SK-N-SH treated with all-trans-retinoic acid at 6 μM for 48 hours (cell line): ENCODE data around the gene PTPRT.

Experiments
- ARNTL ChIP-seq: fragments of 450-650 bp; formaldehyde crosslinking; IDR thresholded peaks from 2 replicates; pipeline ENCODE4 v1.5.0; 2020; ENCODE audit warnings: low read depth, mild to moderate bottlenecking, moderate library complexity, borderline replicate concordance
- BACH2 ChIP-seq: fragments of 250-450 bp; sonication (Bioruptor Pico); IDR thresholded peaks from 2 replicates; pipeline ENCODE4 v1.9.0; 2021; ENCODE audit warnings: mild to moderate bottlenecking, borderline replicate concordance
- CREB5 ChIP-seq: fragments of 250-450 bp; sonication (Bioruptor Pico); IDR thresholded peaks from 2 replicates; pipeline ENCODE4 v1.5.1; 2020; ENCODE audit warnings: low read depth, mild to moderate bottlenecking, moderate library complexity
- CSRNP3 ChIP-seq: fragments of 250-450 bp; sonication (Bioruptor Pico); IDR thresholded peaks from 2 replicates; pipeline ENCODE4 v1.5.1; 2021; ENCODE audit warnings: mild to moderate bottlenecking, moderate library complexity
- ESRRG ChIP-seq: fragments of 250-450 bp; sonication (Bioruptor Pico); IDR thresholded peaks from 2 replicates; pipeline ENCODE4 v1.6.1; 2021; ENCODE audit warnings: mild to moderate bottlenecking
- GLIS3 ChIP-seq: fragments of 250-450 bp; sonication (Bioruptor Pico); IDR thresholded peaks from 2 replicates; pipeline ENCODE4 v1.5.0; 2020; ENCODE audit warnings: mild to moderate bottlenecking, moderate library complexity
- PATZ1 ChIP-seq: fragments of 250-450 bp; sonication (Bioruptor Pico); IDR thresholded peaks from 2 replicates; pipeline ENCODE4 v1.8.0; 2020; ENCODE audit warnings: mild to moderate bottlenecking, moderate library complexity, borderline replicate concordance
- RARB ChIP-seq: fragments of 250-450 bp; sonication (Bioruptor Pico); IDR thresholded peaks from 2 replicates; pipeline ENCODE4 v1.8.0; 2021; ENCODE audit warnings: mild to moderate bottlenecking, moderate library complexity
- TOX ChIP-seq: fragments of 250-450 bp; sonication (Bioruptor Pico); IDR thresholded peaks from 2 replicates; pipeline ENCODE4 v1.8.0; 2021; ENCODE audit warnings: mild to moderate bottlenecking, moderate library complexity, borderline replicate concordance
- ZFP3 ChIP-seq: fragments of 250-450 bp; sonication (Bioruptor Pico); IDR thresholded peaks from 2 replicates; pipeline ENCODE4 v1.5.0; 2020; ENCODE audit warnings: mild to moderate bottlenecking, moderate library complexity
- TF ChIP-seq, protein P1 (sequence below): fragments of 250-450 bp; sonication (Bioruptor Pico); IDR thresholded peaks from 2 replicates; pipeline ENCODE4 v1.5.0; 2020; ENCODE audit warnings: mild to moderate bottlenecking, moderate library complexity
- TF ChIP-seq, protein P2 (sequence below): fragments of 250-450 bp; sonication (Bioruptor Pico); IDR thresholded peaks from 2 replicates; pipeline ENCODE4 v1.8.0; 2021; ENCODE audit warnings: low read depth, mild to moderate bottlenecking, moderate library complexity, borderline replicate concordance

- TF ChIP-seq PATZ1 (no peak), CSRNP3 (CRISPR knock-in tag) (no peak), ZFP3 (CRISPR knock-in tag) (no peak), TOX (CRISPR knock-in tag) (no peak), BACH2 (CRISPR knock-in tag) (no peak), ARNTL (CRISPR knock-in tag) (no peak), RARB (CRISPR knock-in tag) (no peak), CREB5 (no peak), GLIS3 (CRISPR knock-in tag) (no peak), ESRRG (CRISPR knock-in tag) (no peak)
- TF ChIP-seq, protein P1, sequence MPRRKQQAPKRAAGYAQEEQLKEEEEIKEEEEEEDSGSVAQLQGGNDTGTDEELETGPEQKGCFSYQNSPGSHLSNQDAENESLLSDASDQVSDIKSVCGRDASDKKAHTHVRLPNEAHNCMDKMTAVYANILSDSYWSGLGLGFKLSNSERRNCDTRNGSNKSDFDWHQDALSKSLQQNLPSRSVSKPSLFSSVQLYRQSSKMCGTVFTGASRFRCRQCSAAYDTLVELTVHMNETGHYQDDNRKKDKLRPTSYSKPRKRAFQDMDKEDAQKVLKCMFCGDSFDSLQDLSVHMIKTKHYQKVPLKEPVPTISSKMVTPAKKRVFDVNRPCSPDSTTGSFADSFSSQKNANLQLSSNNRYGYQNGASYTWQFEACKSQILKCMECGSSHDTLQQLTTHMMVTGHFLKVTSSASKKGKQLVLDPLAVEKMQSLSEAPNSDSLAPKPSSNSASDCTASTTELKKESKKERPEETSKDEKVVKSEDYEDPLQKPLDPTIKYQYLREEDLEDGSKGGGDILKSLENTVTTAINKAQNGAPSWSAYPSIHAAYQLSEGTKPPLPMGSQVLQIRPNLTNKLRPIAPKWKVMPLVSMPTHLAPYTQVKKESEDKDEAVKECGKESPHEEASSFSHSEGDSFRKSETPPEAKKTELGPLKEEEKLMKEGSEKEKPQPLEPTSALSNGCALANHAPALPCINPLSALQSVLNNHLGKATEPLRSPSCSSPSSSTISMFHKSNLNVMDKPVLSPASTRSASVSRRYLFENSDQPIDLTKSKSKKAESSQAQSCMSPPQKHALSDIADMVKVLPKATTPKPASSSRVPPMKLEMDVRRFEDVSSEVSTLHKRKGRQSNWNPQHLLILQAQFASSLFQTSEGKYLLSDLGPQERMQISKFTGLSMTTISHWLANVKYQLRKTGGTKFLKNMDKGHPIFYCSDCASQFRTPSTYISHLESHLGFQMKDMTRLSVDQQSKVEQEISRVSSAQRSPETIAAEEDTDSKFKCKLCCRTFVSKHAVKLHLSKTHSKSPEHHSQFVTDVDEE (CRISPR knock-in tag) = no peak
- TF ChIP-seq, protein P2, sequence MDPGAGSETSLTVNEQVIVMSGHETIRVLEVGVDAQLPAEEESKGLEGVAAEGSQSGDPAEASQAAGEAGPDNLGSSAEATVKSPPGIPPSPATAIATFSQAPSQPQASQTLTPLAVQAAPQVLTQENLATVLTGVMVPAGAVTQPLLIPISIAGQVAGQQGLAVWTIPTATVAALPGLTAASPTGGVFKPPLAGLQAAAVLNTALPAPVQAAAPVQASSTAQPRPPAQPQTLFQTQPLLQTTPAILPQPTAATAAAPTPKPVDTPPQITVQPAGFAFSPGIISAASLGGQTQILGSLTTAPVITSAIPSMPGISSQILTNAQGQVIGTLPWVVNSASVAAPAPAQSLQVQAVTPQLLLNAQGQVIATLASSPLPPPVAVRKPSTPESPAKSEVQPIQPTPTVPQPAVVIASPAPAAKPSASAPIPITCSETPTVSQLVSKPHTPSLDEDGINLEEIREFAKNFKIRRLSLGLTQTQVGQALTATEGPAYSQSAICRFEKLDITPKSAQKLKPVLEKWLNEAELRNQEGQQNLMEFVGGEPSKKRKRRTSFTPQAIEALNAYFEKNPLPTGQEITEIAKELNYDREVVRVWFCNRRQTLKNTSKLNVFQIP = no peak
Observed at GRCh38 chr20:43202100-43202499, 12.4 kb upstream of the PTPRT start.
